Muscle of leg (tissue), 11 donors: Measurements from ENCODE around the gene SC5D. TPM values are rescaled to one million over a fixed set of nuclear protein-coding genes. Genes with fewer than 3 reads are reported as not detected.

Experiments used
- DNase-seq: peaks from one replicate; pipeline ENCODE4 v3.0.0; 2013
- H3K27ac ChIP-seq: one replicate; pipeline ENCODE4 v1.5.1; 2013; ENCODE audit warnings: mild to moderate bottlenecking, low read length, control low read depth
- H3K27me3 ChIP-seq: one replicate; pipeline ENCODE4 v1.6.1; 2013; ENCODE audit warnings: low read length; ENCODE audit not compliant: control insufficient read depth, insufficient read depth
- H3K36me3 ChIP-seq: one replicate; pipeline ENCODE4 v1.6.1; 2013; ENCODE audit warnings: low read length; ENCODE audit not compliant: control insufficient read depth, insufficient read depth
- H3K4me1 ChIP-seq: one replicate; pipeline ENCODE4 v1.6.1; 2013; ENCODE audit warnings: low read length; ENCODE audit not compliant: control insufficient read depth, insufficient read depth
- H3K4me3 ChIP-seq: one replicate; pipeline ENCODE4 v1.5.1; 2013; ENCODE audit warnings: low read length, control low read depth
- H3K9me3 ChIP-seq: replicated peaks from 2 replicates; pipeline ENCODE4 v1.6.1; 2013; ENCODE audit warnings: low read depth, low read length; ENCODE audit not compliant: control insufficient read depth
- WGBS: methylation state at CpG from one replicate; pipeline ENCODE4 v1.1.5; 2013; ENCODE audit warnings: missing lambda C conversion rate; ENCODE audit not compliant: insufficient coverage; 5-methylcytosine and 5-hydroxymethylcytosine counted together
- polyA plus RNA-seq, 8 donors: library from polyadenylated mRNA; unstranded; fragments of 120-200 nt; gene quantifications; one replicate each; pipeline versions ENCODE4 v1.2.1 to v1.2.3, GENCODE V29; 2013; ENCODE audit warnings: inconsistent platforms in 1 of 8, low replicate concordance in 1 of 8; ENCODE audit not compliant: insufficient read length in 8 of 8, insufficient read depth in 1 of 8
- total RNA-seq: library from RNA; stranded (reverse); fragments of 120-200 nt; gene quantifications from one replicate; pipeline ENCODE4 v1.2.4, GENCODE V29; 2013

SC5D gene
- total and polyA plus RNA-seq, 9 donors = 15.6 to 38.0 (median 29.4) TPM

- WGBS = 100% methylated on average over 2 of the region's 4 CpGs
- peaks cover 3% of the 10 kb centered on the region for H3K9me3 ChIP-seq
- H3K4me3 ChIP-seq = no peak overlapping the region
- no peak for DNase-seq
- H3K27me3 ChIP-seq = peaks cover 3% of the 10 kb centered on the region
- H3K36me3 ChIP-seq = no peaks in the 10 kb centered on the region
- H3K27ac ChIP-seq = no peak overlapping the region
- H3K4me1 ChIP-seq = no peaks in the 10 kb centered on the region
Measured at GRCh38 chr11:121282886-121283502, 9.6 kb upstream of the SC5D start.

DNA sequence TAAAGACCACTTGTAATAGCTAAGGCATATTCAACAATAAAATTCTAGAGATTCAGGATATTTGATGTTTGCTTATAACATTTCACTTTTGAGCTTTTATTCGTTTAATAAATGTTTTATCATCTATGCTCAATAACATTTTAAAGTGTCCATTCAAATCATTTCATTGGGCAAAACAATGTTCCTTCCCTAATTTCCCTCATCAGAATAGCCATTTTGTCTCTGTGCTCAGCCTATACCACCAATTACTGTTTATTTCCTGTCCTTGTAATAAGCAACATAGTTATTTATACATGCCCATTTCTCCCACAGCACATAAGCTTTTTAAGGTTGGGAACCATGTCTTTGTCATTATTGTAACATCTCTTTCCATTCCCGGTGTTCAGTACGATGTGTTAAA is 1.3 kb upstream of the SC5D start:
- Histone ChIP-seq H3K9me3 (no peaks in the 10 kb centered on the region), H3K36me3 (no peaks in the 10 kb centered on the region), H3K27ac (no peak overlapping the region), H3K27me3 (no peaks in the 10 kb centered on the region), H3K4me3 (no peak overlapping the region), H3K4me1 (peaks cover 6% of the 10 kb centered on the region)
- DNase-seq = no peak
- no CpG with 5 or more reads among the region's 3 CpGs for WGBS

DNA sequence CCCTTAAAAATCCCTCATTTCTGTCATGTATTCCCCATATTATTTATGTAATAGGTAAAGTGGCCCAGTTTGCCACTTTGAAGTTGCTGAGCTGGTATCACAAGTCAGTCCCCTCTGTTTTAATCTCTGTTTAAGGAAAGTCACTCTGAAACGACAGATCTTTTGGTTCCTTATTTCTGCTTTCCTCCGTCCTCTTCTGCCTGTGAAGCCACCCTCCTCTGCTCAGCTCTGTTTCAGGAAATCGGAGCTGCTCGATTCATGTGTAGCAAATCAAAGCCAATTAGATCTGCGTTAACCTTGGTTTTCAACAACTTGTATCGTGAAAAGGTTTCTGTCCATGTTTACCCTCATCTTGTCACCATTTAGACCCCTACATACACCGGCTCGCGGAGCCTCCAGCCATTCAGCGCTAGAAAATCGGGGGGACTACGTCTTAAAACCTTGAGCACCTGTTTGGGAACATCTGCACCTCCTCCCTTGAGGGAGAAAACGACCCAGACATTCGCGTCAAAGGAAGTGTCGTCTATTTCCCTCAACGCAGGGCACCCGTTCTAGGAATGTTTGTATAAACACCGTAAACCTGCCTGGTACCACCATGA is 576 bp upstream of the SC5D start:
- Histone ChIP-seq H3K27me3 (no peaks in the 10 kb centered on the region), H3K27ac (peak overlapping the region; percentile 81), H3K36me3 (no peaks in the 10 kb centered on the region), H3K4me3 (peak overlapping the region; percentile 92), H3K4me1 (peaks cover 6% of the 10 kb centered on the region), H3K9me3 (no peaks in the 10 kb centered on the region)
- 0% methylated on average over 17 of the region's 19 CpGs for WGBS
- peak; percentile 32 for DNase-seq

DNA sequence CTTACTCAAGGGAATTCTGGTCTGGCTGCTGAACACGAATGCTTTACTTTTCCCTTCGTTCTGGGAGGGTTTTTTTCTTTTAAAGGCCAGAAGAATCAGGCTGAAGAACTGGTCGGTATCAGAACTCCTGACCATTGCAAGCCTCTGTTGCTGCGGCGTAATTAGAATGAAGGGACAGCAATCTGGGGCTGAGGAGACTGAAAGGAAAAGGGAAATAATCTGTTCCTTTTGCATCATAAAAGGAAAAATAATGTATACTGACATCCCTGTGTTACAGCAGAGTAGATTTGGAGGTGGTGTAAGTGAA is 670 bp downstream of the SC5D start:
- Histone ChIP-seq H3K36me3 (no peaks in the 10 kb centered on the region), H3K9me3 (no peaks in the 10 kb centered on the region), H3K4me3 (peak overlapping the region; percentile 92), H3K27ac (peak overlapping the region; percentile 91), H3K4me1 (peaks cover 6% of the 10 kb centered on the region), H3K27me3 (no peaks in the 10 kb centered on the region)
- no peak for DNase-seq
- WGBS = 0% methylated on average over 5 of the region's 5 CpGs

DNA sequence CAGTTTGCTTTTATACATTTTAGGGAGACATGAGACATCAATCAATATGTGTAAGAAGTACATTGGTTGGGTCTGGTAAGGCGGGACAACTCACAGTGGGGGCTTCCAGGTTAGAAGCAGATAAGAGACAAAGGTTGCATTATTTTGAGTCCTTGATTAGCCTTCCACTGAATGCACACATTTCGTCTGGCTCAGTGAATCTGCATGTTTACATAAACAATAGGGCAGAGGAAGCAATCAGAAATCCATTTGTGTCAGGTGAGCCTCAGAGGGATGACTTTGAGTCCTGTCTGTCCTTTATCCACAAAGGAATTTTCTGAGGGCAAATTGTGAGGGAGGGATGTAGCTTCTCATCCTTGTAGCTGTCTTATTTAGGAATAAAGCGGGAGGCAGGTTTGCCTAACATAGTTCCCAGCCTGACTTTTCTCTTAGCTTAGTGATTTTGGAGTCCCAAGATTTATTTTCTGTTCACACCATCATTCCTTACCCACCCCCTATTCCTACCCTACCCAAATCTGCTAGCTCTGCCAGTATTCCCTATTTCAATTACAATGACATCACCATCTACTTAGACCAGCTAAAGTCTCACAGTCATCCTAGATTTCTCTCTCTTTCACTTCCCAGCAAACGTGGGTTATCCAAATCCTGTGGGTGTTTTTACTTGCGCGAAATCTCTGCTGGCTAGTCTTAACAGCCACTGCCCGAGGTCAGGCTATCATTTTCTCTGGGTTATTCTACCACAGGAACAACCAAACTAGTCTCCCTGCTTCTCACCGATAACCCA is 2.9 kb downstream of the SC5D start:
- no peak for DNase-seq
- H3K27ac ChIP-seq = no peak overlapping the region
- peaks cover 6% of the 10 kb centered on the region for H3K4me1 ChIP-seq
- no peaks in the 10 kb centered on the region for H3K27me3 ChIP-seq
- H3K4me3 ChIP-seq = no peak overlapping the region
- H3K36me3 ChIP-seq = no peaks in the 10 kb centered on the region
- 81% methylated on average over 6 of the region's 8 CpGs for WGBS
- H3K9me3 ChIP-seq = no peaks in the 10 kb centered on the region

DNA sequence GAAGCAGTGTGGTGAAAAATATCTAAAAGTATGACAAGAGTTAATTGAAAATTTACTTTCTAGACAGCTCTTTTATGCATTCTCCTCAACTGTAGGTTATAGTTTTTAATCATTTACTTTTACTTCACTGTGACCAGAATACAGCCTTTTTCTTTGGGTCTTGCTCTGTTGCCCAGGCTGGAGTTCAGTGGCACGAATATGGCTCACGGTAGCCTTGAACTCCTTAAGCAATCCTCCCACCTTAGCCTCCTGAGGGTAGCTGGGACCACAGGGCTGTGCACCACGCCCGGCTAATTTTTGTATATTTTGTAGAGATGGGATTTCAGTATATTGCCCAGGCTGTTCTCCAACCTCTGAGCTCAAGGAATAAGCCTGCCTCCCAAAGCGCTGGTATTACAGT is 5.3 kb downstream of the SC5D start:
- no peak for DNase-seq
- no CpG with 5 or more reads among the region's 5 CpGs for WGBS
- H3K4me3 ChIP-seq = no peak overlapping the region
- no peaks in the 10 kb centered on the region for H3K27me3 ChIP-seq
- H3K36me3 ChIP-seq = no peaks in the 10 kb centered on the region
- no peaks in the 10 kb centered on the region for H3K9me3 ChIP-seq
- H3K27ac ChIP-seq = no peak overlapping the region
- peaks cover 2% of the 10 kb centered on the region for H3K4me1 ChIP-seq

DNA sequence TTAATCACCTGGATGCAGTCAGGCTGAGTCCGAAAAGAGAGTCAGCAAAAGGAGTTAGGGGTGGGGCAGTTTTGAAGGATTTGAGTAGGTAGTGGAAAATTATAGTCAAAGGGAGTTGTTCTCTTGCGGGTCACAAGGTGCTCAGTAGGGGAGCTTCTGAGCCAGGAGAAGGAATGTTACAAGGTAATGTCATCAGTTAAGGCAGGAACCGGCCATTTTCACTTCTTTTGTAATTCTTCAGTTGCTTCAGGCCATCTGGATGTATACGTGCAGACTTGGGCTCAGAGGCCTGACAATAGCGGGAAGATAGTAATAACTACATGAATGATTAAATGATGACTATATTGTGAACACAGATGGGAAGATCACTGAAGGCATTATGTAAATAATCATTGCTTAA is 6.2 kb downstream of the SC5D start:
- H3K36me3 ChIP-seq = no peaks in the 10 kb centered on the region
- no peaks in the 10 kb centered on the region for H3K4me1 ChIP-seq
- WGBS = 93% methylated on average over 2 of the region's 5 CpGs
- no peak for DNase-seq
- no peak overlapping the region for H3K4me3 ChIP-seq
- H3K27ac ChIP-seq = no peak overlapping the region
- H3K9me3 ChIP-seq = no peaks in the 10 kb centered on the region
- no peaks in the 10 kb centered on the region for H3K27me3 ChIP-seq

DNA sequence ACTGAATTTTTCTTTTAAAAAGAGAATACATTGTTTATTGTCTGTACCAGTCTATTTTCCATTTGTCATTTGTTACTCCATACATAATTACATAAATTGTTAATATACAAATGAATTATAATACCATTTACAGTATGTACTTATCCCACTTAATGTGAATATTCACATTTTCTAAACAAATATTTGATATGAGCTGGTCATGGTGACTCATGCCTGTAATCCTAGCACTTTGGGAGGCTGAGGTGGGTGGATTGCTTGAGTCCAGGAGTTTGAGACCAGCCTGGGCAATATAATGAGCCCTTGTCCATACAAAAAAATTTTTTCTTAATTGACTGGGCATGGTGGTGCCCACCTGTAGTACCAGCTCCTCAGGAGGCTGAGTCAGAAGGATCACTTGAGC is 6.8 kb downstream of the SC5D start:
- Histone ChIP-seq H3K36me3 (no peaks in the 10 kb centered on the region), H3K4me1 (no peaks in the 10 kb centered on the region)
- DNase-seq = no peak

GRCh38 chr11:121300313-121300971 is 7.9 kb downstream of the SC5D start:
- DNase-seq = no peak
- Histone ChIP-seq H3K4me3 (no peak overlapping the region), H3K9me3 (no peaks in the 10 kb centered on the region), H3K4me1 (no peaks in the 10 kb centered on the region), H3K36me3 (peaks cover 3% of the 10 kb centered on the region), H3K27me3 (no peaks in the 10 kb centered on the region), H3K27ac (no peak overlapping the region)
- 80% methylated on average over 1 of the region's 2 CpGs for WGBS

More for the DNA sequence above, 6.8 kb downstream of the SC5D start:
- H3K9me3 ChIP-seq = no peaks in the 10 kb centered on the region
- no peak overlapping the region for H3K27ac ChIP-seq
- no peak overlapping the region for H3K4me3 ChIP-seq
- no peaks in the 10 kb centered on the region for H3K27me3 ChIP-seq

DNA sequence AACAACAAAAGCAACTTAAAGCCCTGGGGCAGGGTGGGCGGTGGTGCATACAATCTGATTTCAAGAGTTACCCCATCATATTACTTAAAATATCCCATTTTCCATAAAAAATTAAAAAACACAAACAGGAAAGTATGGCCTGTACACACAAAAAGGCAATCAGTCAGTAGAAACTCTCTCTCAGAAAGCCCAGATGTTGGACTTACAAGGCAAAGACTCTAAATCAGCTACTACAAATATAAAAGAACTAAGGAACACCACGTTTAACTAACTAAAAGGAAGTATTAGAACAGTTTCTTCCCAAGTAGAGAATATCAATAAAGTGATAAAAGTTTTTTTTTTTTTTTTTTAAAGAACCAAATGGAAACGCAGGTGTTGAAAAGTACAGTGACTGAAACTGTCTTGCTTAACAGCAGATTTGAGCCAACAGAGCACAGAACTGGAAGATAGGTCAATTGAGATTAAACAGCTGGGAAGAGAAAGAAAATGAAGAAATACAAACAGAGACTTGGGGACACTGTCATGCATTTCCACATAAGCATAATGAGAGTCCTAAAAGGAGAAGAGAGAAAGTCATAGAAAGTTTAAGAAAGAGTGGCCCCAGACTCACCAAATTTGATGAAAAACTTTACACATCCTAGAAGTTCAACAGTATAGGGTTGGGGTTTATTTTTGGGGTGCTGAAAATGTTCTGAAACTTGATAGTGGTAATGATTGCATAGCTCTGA is 8.6 kb downstream of the SC5D start:
- Histone ChIP-seq H3K4me3 (no peak overlapping the region), H3K27ac (no peak overlapping the region), H3K36me3 (peaks cover 3% of the 10 kb centered on the region), H3K4me1 (no peaks in the 10 kb centered on the region), H3K9me3 (no peaks in the 10 kb centered on the region), H3K27me3 (no peaks in the 10 kb centered on the region)
- WGBS = no CpG with 5 or more reads among the region's 3 CpGs
- no peak for DNase-seq
